Stimulated activated CD4-positive, alpha-beta T cell treated with anti-CD3 and anti-CD28 coated beads, Interleukin-15, amount 100 ng/mL, for 48 hours (primary cell): Measurements from ENCODE around the gene PPFIA4.

Source experiments
- DNase-seq, 2 donors: peaks; one replicate each; pipeline ENCODE4 v3.0.0-alpha.2; 2020; ENCODE audit warnings: low read depth in 2 of 2

Gene PPFIA4

DNA sequence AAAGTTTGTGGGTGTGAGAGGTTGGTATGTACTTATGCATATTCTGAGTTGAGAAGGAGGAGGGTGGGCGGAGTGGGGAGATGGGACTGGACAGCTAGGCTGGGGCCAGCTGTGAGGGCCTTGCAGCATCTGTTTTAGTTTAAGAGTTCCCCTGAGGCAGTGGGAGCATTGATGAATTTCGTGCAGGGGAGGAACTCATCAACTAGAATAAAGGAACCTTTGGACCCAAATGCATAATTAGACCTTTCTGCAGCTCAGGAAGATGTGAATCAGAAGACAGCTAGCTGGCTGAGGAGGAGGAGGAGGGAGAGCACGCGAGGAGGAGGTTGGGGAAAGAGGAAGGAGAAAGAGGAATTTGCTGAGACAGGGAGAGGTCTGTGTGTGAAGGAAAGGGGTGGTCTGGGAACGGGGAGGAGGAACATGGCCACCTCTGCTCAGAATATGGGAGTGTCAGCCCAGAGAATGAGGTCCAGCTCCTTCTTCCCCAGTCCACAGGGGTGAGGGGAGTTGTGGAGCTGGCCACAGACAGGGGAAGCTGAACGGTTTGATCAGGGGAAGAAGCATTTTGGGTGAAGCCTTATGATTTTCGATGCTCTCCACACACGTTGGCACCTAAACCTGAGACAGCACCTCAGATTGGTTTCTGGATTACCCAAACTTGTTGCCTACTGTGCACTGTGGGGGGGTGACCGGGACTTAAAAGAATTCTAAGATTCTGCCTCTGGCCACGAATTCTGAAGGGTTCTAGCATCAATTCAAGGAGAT, 31.8 kb downstream of the PPFIA4 start:
- DNase-seq, result no peak

DNA sequence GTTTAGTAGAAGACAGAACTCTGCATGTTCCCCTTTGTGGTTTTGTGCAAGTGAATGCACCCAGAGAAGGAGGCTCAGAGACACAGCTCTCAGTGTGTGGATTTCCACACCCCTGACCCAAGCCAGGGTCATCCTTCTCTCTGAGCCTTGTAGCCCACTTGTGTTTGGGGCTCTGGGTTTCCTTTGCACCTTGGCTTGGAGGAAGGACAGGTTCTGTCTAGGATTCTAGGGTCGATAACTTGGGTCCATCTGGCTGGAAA, 32.3 kb downstream of the PPFIA4 start:
- no peak for DNase-seq

DNA sequence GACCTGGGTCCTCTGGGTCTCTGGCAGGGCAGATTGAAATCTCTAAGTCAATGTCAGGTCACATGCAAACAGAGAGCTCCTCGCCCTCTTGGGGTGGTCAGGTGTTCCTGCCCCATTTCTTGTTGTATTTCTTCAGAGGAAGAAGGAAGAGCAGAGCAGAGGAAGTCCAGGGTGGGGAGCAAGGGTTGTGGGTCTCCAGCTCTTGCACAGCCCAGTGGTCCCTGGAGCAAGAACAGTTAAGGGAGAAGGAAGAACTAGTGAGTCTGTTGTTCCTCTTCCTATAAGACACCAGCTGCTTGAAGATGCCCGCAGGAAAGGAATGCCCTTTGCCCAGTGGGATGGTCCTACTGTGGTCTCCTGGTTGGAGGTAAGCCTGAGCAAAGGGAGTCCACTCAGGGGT, 33.2 kb downstream of the PPFIA4 start:
- DNase-seq, result no peak

DNA sequence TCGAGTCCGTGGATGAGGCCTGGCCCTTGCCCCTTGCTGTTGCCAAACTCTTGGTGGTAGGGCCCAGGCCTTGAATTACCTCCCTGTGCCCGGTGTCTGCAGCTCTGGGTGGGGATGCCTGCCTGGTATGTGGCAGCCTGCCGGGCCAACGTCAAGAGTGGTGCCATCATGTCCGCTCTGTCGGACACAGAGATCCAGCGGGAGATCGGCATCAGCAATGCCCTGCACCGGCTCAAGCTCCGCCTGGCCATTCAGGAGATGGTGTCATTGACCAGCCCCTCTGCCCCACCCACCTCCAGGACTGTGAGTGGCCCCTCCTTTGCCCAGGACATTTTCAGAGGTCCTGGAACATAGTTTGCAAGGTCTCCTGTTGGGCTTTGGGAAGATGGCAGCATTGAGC, 33.8 kb downstream of the PPFIA4 start:
- no peak for DNase-seq

DNA sequence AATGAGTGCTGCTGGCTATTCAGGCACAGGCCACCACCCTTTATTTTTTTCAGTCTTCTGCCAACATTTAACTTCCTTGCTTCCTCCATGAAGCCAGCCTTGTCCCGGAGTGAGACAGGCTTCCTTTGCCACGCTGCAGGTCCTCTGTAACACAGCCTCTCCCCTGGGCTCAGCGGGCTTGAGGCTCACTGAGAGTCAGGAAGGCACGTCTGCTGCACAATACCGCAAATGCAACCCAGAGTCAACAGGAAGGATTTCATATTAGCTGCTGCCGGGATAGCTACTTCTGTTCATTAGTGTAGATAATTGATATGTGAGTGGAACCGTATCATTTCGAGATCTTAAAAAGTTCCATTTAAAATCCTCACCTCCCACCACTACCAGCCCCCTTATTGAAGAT, 37.0 kb downstream of the PPFIA4 start:
- DNase-seq, result no peak

DNA sequence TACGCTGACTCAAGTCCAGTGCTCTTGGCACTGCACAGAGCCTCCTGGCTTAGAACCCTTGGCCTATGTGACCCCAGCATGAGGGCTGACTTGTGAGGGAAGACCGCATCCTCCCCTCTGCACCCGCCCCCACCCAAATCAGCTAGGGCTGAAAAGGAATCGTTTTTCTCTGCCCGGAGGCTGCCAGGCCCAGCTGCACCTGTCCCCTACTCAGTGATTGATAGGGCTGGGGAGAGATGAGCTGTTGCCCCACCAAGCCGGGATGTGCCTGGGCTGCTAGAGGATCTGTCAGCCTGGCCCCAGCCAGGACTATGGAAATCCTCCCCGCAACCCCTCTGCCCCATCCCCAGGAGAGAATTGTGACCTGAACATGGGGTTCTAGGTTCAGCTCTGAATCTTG, 38.9 kb downstream of the PPFIA4 start:
- DNase-seq, result no peak

DNA sequence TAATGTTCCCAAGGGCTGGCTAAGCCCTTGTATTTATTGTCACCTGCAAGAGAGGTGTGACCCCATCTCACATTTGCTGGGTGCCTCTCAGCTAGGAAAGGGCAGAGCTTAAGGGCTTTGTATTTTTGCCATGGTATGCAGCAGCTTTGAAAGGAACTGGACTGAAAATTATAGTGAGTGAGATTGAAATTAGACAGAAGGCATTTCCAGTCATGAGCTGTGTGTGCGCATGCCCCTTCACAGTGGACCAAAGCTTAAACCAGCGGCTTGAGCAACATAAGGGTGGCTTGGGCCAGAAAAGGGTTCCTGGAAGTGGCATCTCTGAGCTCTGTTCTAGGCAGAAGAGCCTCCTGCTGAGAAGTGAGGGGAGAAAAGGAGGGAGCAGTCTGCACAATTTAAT, 39.7 kb downstream of the PPFIA4 start:
- no peak for DNase-seq

DNA sequence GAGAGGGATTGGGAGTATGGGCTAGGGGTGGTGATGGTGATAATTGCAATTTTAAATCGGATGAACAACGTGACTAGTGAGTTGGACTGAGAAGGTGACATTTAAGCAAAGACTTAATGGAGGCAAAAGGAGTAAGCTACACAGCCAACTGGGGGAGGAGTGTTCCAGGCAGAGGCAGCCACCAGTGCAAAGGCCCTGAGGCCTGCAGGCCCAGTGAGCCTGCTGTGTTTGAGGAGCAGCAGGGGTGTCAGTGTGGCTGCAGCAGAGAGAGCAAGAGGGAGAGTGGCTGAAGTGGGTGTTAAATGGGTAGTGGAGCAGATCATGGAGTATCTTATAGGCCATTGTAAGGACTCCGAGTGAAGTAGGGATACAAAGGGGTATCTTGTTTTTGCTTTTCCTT, 40.7 kb downstream of the PPFIA4 start:
- no peak for DNase-seq

DNA sequence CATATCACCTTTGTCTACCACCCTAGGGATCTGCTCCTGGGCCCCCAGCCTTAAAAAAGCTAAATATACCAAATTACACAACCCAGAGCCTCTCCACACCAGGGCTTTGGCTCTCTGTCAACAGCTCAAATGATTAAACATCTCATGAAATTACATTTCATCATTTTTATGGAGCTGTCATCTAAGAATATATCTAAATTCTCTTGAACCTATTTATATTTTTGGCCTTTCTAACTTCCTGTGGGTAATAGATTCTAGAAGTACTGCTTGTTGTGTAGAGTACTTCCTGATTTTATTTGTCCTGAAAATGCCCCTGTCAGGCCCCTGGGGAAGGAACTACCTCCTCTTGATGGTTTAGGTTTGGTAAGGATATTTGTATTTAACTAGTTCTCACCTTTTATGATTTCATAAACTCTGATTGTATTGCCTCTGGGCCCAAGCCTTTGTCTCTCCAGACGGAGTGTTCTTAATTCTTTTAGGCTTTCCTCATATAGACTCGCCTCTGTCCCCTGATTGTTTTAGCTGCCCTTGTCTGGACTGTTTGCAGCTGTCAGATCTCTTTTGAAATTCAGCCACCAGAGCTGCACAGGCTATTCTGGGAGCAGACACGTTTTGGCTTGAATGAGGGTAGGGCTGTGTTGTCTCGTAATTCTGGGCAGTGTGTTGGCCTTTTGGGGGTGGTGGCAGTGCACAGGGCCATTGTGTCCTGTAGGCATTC, 42.9 kb downstream of the PPFIA4 start:
- DNase-seq, result no peak

DNA sequence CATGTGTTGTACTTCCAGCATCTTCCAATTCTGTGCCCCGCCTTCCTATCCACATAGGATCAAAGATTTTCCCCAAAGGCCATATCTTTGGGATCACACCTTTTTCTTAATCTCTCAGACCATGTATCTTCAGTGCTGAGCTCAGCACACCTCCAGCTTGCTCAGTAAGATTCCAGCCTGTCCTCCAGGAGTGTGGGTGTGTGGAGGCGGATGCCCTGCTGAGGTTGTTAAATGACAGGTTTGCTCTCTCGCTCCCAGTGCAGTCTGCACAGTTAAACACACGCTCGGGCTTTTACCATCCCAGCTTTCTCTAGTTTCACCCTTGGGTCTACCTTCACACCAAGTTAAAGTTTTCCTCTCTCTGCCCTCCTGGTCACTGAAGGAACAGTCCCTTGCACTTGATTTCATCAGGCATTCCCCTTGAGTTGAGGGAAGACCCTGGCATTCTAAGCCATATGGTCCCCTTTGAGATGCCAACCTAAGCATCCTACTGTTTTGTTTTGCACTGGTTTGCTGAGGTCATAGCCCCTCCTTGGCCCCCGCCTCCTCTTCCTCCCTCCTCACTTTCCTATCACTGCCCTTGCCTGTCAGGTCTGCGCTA, 45.8 kb downstream of the PPFIA4 start:
- no peak for DNase-seq

DNA sequence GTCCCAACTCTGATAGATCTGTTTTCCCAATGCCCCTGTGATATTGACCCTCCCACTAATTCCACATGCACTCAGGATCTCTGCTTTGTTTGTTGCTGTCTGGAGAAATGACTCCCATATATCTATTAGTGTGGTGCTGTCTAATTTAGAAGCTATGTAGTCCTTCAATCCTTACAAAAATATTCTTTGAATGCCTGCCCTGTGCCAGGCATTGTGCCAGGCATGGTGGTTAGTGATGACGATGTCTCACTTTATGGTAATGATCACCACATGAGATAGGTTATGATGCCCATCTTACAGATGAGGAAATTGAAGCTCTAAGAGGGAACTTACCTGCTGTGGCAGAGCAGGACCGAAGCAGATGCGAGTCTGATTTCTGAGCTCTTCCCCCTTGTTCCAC, 46.6 kb downstream of the PPFIA4 start:
- DNase-seq, result no peak

DNA sequence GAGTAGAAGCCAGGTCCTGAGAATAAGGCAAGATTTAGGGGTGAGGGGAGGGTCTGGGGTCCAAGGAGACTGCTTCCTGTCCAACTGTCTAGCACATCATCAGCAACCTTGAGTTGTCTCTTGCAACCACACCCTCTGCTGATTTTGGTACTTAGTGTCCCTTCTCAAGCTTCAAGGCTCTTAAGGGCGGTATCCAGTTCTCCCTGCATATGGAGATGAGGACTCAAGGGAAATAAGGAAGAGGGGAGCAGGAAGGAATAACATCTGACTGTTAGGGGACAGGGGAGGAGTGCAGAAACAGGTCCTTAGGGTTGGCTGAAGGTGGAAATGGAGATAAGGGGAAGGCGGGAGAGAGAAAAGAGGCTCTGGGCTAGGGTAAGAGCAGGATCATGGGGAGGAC, 47.2 kb downstream of the PPFIA4 start:
- DNase-seq, result no peak

DNA sequence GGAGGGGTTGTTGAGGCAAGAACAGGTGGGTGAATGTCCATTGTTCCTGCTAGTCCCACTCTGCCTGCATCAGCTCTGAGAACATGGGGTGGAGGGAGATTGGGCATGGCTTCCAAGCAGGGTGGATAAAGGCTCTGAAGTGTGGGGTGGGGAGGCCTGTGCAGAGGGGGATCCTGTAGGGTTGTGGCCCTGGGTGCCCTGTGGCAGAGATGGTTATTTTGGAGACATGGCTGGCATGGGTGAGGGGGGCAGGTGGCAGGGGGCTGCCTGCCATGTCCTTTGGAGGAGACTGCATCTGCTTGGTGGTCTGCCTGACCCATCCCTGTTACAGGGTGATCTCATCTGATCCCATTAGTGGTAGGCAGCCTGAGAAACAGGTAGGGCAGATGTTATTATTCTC, 48.3 kb downstream of the PPFIA4 start:
- no peak for DNase-seq

DNA sequence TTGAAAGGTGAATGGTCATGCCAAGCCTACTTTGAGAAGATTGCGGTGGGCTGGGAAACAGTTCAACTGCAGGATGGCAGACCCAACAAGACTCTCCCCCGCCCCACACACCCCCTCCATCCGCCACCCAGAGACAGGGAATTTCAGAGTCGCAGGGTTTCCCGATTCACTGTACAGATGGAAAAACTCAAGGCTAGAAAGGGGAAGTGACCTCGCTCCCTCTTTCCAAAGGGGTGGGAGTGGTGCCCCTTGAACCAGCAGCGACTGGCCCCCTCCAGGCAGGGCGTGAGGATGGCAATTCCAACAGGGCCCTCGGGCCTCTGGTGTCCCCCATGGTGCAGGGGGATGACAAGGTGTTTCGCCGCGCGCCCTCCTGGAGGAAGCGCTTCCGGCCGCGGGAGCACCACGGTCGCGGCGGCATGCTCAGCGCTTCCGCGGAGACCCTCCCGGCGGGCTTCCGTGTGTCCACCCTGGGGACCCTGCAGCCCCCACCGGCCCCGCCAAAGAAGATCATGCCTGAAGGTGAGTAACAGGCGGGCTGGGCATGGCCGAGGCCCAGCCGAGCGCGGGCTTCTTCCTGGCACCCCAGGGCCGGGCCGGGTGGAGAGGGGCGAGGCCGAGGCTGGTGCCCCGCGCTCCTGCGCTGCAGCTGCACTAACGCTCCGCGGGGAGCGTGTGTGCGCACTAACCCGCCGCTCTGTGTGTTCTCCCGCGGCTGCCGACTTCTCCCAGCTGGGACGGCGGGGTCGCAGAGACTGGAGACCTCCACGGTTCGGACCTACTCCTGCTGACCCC, 49.1 kb downstream of the PPFIA4 start:
- DNase-seq, result no peak

DNA sequence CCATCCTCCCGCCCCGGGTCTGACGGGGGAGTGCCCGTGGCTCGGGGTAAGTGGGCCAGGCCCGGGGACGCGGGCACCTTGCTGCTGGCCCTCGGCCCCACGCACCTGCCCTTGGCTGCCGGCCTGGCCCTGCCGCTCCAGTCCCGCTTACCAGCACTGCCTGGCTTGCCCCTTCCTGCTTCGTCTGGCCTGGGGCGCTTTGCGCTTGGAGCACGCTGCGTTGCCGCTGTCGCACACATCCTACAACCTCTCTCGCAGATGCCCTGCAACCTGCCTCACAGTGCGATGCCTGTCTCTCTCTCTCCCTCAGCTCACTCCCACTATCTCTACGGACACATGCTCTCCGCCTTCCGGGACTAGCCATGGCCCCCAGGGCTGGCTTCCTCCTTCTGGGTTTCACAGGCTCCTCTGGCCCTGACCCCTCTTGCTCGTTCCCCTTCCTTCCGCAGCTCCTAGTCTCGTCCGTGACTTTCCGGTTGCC, 49.8 kb downstream of the PPFIA4 start:
- DNase-seq, result no peak

DNA sequence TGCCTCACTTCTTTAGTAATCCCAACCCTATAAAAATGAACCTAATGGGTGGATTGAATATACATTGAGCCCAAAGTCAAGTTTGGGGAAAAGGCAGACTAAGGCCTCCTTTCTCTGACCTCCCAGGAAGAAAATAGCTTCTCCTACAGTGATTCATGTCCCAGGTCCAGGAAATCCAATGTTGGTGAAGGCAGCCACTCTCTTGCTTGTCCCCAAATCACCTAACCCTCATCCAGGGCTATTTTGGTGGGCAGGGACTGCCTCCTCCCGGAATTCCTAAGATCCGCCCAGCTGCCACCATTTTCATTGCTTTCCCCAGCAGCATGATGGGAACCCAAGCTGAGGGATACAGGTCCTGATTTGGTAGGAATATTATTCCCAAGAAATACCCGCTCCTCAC, 51.1 kb downstream of the PPFIA4 start:
- DNase-seq, result no peak

DNA sequence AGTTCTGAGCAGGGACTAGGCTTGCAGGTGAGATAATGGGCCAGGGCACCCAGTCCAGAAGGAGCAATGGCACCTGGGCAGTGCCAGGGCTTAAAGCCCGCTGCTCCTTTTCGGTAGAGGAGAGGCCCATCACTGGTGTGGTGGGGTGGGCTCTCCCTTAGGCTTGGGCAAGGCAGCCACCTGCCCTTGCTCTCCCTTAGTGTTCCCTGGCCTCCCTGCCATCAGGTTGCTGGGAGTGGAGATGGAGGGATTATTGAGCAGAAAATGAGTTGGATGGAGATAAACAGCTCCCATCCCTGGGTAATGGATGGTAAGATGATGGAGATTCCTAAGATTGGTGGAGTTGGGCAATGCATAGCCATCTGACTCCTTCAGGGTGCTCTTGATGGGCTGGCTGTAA, 51.7 kb downstream of the PPFIA4 start:
- no peak for DNase-seq

DNA sequence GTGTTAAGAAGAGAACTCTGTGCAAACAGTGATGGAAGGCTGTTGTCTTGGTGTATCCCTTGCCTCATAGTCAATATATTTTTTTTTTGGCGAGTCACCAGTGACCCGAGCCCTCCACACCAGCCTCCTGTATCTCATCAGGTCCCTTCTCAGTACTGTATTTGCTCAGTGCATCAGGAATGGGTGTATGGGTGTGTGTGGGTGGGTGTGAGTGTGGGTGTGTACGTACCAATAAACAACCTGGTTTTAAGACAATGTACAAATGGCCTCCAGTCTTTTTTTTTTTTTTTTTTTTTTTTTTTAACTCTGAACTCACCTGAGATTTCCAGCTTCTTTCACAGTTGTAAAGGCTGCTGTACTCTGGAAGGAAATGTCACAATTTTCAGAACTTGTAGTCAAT, 52.2 kb downstream of the PPFIA4 start:
- DNase-seq, result no peak

DNA sequence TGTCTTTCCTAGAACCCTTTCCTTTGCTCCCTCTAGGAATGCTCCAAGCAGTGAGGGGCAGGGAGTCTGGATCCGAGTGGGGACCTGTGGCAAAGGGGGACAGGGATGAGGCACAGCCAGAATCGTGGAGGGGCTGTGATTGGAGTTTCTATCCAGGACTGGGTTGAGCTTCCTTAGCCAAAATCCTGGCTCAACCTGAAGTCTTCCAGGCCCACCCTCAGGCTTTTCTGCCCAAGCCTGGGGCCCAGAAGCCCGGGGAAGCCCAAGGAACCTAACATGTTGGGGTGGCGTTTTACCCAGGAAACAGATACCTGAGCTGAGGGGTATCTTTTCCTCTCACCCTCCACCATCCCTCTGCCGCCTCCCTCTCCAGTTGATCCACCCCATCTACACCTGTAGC, 54.2 kb downstream of the PPFIA4 start:
- no peak for DNase-seq

DNA sequence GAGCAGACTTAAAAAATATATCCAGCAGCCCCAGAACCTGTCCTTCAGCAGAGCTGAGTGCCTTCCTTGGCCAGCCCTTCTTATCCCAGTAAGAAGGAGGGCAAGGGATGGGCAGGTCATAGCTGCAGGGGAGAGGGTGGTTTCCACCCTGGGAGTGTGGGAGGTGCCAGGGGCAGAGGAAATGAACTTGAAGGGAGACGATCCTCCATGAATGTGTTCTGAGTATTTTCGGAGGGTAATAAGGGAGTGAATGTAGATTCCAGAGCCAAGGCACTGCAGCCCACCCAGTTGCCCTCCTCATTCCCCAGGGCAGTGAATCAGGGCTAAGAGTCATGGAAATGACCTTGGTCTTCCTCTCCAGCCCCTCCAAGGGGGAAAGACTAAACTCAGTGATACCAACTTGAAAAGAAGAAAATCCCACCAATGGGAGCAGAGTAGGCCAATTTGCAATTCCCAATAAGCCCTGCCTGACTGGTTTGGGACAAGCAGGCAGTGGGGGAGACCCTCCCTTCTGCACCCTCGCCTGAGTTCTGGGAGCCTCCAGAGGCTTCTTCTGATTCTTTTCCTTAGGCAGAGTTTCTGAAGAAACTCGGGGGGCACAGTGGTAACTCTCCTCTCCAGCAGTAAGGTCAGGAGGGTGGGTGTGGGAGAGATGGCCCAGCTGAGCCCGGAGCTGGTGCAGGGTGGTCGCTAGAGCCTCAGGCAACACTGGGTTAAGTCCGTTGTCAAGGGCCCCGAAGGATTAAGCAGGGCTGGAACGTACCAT, 55.4 kb downstream of the PPFIA4 start:
- DNase-seq, result no peak

DNA sequence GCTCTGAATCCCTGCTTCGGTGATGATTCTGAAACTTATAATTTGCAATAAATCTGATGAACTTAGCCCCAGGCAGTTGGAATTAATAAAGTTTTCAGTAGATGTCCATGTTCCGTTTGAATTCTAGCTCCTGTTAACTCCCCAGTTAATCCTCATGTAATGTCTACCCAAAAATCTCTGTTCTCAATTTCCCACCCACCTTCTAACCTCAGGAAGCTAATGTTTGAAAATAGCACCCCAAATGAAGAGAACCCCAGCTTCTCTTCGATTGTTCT, 55.9 kb downstream of the PPFIA4 start:
- DNase-seq, result no peak
